HEK293 (cell line): ENCODE data around the gene SLC6A3.
A peak's percentile ranks its signal among the peaks of the same experiment; 100 is the strongest.

Experiments used
- GLIS1 ChIP-seq: fragments of 450-650 bp; formaldehyde crosslinking; IDR thresholded peaks from 2 replicates; pipeline ENCODE4 v1.5.1; 2016; ENCODE audit warnings: missing biosample characterization, missing genetic modification characterization
- GLIS2 ChIP-seq: fragments of 450-650 bp; formaldehyde crosslinking; IDR thresholded peaks from 2 replicates; pipeline ENCODE4 v1.5.1; 2016; ENCODE audit warnings: missing biosample characterization, missing genetic modification characterization
- KLF1 ChIP-seq: fragments of 450-650 bp; formaldehyde crosslinking; IDR thresholded peaks from 2 replicates; pipeline ENCODE4 v1.5.1; 2016; ENCODE audit warnings: missing biosample characterization, missing genetic modification characterization
- MYNN ChIP-seq: fragments of 450-650 bp; formaldehyde crosslinking; IDR thresholded peaks from 2 replicates; pipeline ENCODE4 v1.5.1; 2016; ENCODE audit warnings: missing biosample characterization, missing genetic modification characterization, borderline replicate concordance
- SALL2 ChIP-seq: fragments of 450-650 bp; formaldehyde crosslinking; IDR thresholded peaks from 2 replicates; pipeline ENCODE4 v1.5.0; 2017; ENCODE audit warnings: missing biosample characterization, mild to moderate bottlenecking, missing genetic modification characterization, borderline replicate concordance
- SCRT2 ChIP-seq: fragments of 450-650 bp; formaldehyde crosslinking; IDR thresholded peaks from 2 replicates; pipeline ENCODE4 v1.5.1; 2016; ENCODE audit warnings: missing biosample characterization, missing genetic modification characterization
- SP3 ChIP-seq: fragments of 450-650 bp; formaldehyde crosslinking; IDR thresholded peaks from 2 replicates; pipeline ENCODE4 v1.5.1; 2016; ENCODE audit warnings: missing biosample characterization, missing genetic modification characterization
- ZBTB7A ChIP-seq: fragments of 450-650 bp; formaldehyde crosslinking; IDR thresholded peaks from 2 replicates; pipeline ENCODE4 v1.5.1; 2016; ENCODE audit warnings: low read depth, missing biosample characterization, missing genetic modification characterization
- ZIC2 ChIP-seq: fragments of 450-650 bp; formaldehyde crosslinking; IDR thresholded peaks from 2 replicates; pipeline ENCODE4 v1.5.1; 2016; ENCODE audit warnings: missing biosample characterization, missing genetic modification characterization
- ZNF112 ChIP-seq: fragments of 450-650 bp; formaldehyde crosslinking; IDR thresholded peaks from 2 replicates; pipeline ENCODE4 v1.5.0; 2017; ENCODE audit warnings: missing biosample characterization, missing genetic modification characterization
- ZNF335 ChIP-seq: fragments of 450-650 bp; formaldehyde crosslinking; conservative IDR thresholded peaks from 2 replicates; pipeline ENCODE4 v1.5.1; 2016; ENCODE audit warnings: missing biosample characterization, missing genetic modification characterization
- ZNF350 ChIP-seq: fragments of 450-650 bp; formaldehyde crosslinking; IDR thresholded peaks from 2 replicates; pipeline ENCODE4 v1.5.0; 2017; ENCODE audit warnings: missing biosample characterization, mild to moderate bottlenecking, missing genetic modification characterization
- ZNF558 ChIP-seq: fragments of 450-650 bp; formaldehyde crosslinking; IDR thresholded peaks from 2 replicates; pipeline ENCODE4 v1.5.1; 2016; ENCODE audit warnings: missing biosample characterization, missing genetic modification characterization
- ZNF654 ChIP-seq: fragments of 450-650 bp; formaldehyde crosslinking; IDR thresholded peaks from 2 replicates; pipeline ENCODE4 v1.5.1; 2016; ENCODE audit warnings: low read depth, missing biosample characterization, missing genetic modification characterization
- ZNF701 ChIP-seq: fragments of 450-650 bp; formaldehyde crosslinking; IDR thresholded peaks from 2 replicates; pipeline ENCODE4 v1.5.1; 2016; ENCODE audit warnings: missing biosample characterization, missing genetic modification characterization
- ZNF777 ChIP-seq: fragments of 450-650 bp; formaldehyde crosslinking; IDR thresholded peaks from 2 replicates; pipeline ENCODE4 v1.5.1; 2017; ENCODE audit warnings: missing biosample characterization, missing genetic modification characterization, borderline replicate concordance
- ZNF785 ChIP-seq: fragments of 450-650 bp; formaldehyde crosslinking; IDR thresholded peaks from 2 replicates; pipeline ENCODE4 v1.5.1; 2016; ENCODE audit warnings: missing biosample characterization, missing genetic modification characterization
- TF ChIP-seq, protein P1 (sequence below): fragments of 450-650 bp; formaldehyde crosslinking; IDR thresholded peaks from 2 replicates; pipeline ENCODE4 v1.5.1; 2016; ENCODE audit warnings: missing biosample characterization, missing genetic modification characterization, low read depth
- TF ChIP-seq, protein P2 (sequence below): fragments of 450-650 bp; formaldehyde crosslinking; IDR thresholded peaks from 2 replicates; pipeline ENCODE4 v1.5.1; 2016; ENCODE audit warnings: missing biosample characterization, missing genetic modification characterization
- TF ChIP-seq, protein P3 (sequence below): fragments of 450-650 bp; formaldehyde crosslinking; IDR thresholded peaks from 2 replicates; pipeline ENCODE4 v1.5.1; 2016; ENCODE audit warnings: missing biosample characterization, missing genetic modification characterization, low read depth
- TF ChIP-seq, protein P4 (sequence below): fragments of 450-650 bp; formaldehyde crosslinking; IDR thresholded peaks from 2 replicates; pipeline ENCODE4 v1.5.1; 2016; ENCODE audit warnings: missing biosample characterization, missing genetic modification characterization
- TF ChIP-seq, protein P5 (sequence below): fragments of 450-650 bp; formaldehyde crosslinking; IDR thresholded peaks from 2 replicates; pipeline ENCODE4 v1.5.1; 2017; ENCODE audit warnings: missing biosample characterization, missing genetic modification characterization
- TF ChIP-seq, protein P6 (sequence below): fragments of 450-650 bp; formaldehyde crosslinking; IDR thresholded peaks from 2 replicates; pipeline ENCODE4 v1.5.1; 2017; ENCODE audit warnings: missing biosample characterization, missing genetic modification characterization
- TF ChIP-seq, protein P7 (sequence below): fragments of 450-650 bp; formaldehyde crosslinking; IDR thresholded peaks from 2 replicates; pipeline ENCODE4 v1.5.1; 2016; ENCODE audit warnings: missing biosample characterization, missing genetic modification characterization
- TF ChIP-seq, protein P8 (sequence below): fragments of 450-650 bp; formaldehyde crosslinking; IDR thresholded peaks from 2 replicates; pipeline ENCODE4 v1.5.1; 2017; ENCODE audit warnings: missing biosample characterization, missing genetic modification characterization

The SLC6A3 gene

DNA sequence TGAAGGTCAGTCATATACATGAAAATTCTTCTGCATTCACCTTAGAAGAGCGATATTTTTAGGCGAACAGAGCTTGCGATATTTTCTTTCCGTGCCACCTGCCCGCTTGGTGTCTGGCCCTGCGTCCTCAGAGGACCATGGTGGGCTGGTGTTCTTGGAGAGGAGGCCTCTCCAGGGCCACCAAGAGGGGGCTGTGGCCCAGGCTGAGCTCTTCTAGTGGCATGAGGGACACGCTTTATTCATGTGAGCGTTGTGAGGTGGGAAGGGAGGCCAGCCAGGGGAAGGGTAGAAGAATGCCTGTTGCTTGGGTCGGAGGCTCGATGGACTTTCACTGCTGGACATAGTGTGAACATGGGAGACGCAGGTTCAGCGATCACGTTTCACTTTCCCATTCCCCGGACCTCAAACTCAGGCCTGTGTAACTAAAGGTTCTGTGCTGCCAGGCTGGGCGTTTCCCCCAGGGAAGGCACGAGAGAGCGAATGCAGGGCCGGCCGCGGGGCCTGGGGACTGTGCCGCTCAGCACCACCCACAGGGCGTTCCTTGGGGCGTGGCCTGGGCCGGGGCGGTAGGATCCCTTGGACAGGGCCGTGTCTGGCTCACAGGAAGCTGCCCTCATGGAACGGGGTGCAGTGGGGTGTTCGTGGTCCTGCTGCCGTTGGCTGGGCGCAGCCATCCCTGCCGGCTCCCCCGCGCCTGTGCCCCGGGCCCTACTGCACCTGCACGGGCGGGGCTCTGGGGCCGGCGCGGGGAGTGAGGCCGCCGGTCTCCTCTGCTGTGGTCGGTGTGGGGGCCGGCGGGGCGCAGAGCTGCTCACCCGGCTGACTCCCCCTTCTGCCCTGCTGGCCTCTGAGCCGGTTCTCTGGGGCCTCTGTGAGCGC, 59.6 kb downstream of the SLC6A3 start (continued):
- TF ChIP-seq ZNF558 (tag by site-specific recombination) (no peak), GLIS2 (tag by site-specific recombination) (peak; percentile 66; the same call in 1 of the 2 replicates), SALL2 (tag by site-specific recombination) (no peak), ZNF112 (tag by site-specific recombination) (no peak), ZNF350 (tag by site-specific recombination) (no peak), SCRT2 (tag by site-specific recombination) (peak; percentile 79), ZNF777 (tag by site-specific recombination) (no peak), ZIC2 (tag by site-specific recombination) (0 out of 2 replicates have a peak, but pooled peaks have one; percentile 10), ZNF785 (tag by site-specific recombination) (no peak), ZNF701 (tag by site-specific recombination) (no peak), GLIS1 (peak; percentile 58), ZNF335 (tag by site-specific recombination) (peak; percentile 94), ZBTB7A (tag by site-specific recombination) (no peak), MYNN (tag by site-specific recombination) (no peak), SP3 (peak; percentile 87), ZNF654 (tag by site-specific recombination) (no peak), KLF1 (tag by site-specific recombination) (peak; percentile 95)
- TF ChIP-seq, protein P1, sequence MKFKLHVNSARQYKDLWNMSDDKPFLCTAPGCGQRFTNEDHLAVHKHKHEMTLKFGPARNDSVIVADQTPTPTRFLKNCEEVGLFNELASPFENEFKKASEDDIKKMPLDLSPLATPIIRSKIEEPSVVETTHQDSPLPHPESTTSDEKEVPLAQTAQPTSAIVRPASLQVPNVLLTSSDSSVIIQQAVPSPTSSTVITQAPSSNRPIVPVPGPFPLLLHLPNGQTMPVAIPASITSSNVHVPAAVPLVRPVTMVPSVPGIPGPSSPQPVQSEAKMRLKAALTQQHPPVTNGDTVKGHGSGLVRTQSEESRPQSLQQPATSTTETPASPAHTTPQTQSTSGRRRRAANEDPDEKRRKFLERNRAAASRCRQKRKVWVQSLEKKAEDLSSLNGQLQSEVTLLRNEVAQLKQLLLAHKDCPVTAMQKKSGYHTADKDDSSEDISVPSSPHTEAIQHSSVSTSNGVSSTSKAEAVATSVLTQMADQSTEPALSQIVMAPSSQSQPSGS (tag by site-specific recombination): no peak
- TF ChIP-seq, protein P2, sequence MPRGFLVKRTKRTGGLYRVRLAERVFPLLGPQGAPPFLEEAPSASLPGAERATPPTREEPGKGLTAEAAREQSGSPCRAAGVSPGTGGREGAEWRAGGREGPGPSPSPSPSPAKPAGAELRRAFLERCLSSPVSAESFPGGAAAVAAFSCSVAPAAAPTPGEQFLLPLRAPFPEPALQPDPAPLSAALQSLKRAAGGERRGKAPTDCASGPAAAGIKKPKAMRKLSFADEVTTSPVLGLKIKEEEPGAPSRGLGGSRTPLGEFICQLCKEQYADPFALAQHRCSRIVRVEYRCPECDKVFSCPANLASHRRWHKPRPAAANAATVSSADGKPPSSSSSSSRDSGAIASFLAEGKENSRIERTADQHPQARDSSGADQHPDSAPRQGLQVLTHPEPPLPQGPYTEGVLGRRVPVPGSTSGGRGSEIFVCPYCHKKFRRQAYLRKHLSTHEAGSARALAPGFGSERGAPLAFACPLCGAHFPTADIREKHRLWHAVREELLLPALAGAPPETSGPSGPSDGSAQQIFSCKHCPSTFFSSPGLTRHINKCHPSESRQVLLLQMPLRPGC (tag by site-specific recombination): no peak
- TF ChIP-seq, protein P3, sequence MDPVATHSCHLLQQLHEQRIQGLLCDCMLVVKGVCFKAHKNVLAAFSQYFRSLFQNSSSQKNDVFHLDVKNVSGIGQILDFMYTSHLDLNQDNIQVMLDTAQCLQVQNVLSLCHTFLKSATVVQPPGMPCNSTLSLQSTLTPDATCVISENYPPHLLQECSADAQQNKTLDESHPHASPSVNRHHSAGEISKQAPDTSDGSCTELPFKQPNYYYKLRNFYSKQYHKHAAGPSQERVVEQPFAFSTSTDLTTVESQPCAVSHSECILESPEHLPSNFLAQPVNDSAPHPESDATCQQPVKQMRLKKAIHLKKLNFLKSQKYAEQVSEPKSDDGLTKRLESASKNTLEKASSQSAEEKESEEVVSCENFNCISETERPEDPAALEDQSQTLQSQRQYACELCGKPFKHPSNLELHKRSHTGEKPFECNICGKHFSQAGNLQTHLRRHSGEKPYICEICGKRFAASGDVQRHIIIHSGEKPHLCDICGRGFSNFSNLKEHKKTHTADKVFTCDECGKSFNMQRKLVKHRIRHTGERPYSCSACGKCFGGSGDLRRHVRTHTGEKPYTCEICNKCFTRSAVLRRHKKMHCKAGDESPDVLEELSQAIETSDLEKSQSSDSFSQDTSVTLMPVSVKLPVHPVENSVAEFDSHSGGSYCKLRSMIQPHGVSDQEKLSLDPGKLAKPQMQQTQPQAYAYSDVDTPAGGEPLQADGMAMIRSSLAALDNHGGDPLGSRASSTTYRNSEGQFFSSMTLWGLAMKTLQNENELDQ: no peak
- TF ChIP-seq, protein P4, sequence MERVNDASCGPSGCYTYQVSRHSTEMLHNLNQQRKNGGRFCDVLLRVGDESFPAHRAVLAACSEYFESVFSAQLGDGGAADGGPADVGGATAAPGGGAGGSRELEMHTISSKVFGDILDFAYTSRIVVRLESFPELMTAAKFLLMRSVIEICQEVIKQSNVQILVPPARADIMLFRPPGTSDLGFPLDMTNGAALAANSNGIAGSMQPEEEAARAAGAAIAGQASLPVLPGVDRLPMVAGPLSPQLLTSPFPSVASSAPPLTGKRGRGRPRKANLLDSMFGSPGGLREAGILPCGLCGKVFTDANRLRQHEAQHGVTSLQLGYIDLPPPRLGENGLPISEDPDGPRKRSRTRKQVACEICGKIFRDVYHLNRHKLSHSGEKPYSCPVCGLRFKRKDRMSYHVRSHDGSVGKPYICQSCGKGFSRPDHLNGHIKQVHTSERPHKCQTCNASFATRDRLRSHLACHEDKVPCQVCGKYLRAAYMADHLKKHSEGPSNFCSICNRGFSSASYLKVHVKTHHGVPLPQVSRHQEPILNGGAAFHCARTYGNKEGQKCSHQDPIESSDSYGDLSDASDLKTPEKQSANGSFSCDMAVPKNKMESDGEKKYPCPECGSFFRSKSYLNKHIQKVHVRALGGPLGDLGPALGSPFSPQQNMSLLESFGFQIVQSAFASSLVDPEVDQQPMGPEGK (tag by site-specific recombination): 0 out of 2 replicates have a peak, but pooled peaks have one; percentile 23
- TF ChIP-seq, protein P5, sequence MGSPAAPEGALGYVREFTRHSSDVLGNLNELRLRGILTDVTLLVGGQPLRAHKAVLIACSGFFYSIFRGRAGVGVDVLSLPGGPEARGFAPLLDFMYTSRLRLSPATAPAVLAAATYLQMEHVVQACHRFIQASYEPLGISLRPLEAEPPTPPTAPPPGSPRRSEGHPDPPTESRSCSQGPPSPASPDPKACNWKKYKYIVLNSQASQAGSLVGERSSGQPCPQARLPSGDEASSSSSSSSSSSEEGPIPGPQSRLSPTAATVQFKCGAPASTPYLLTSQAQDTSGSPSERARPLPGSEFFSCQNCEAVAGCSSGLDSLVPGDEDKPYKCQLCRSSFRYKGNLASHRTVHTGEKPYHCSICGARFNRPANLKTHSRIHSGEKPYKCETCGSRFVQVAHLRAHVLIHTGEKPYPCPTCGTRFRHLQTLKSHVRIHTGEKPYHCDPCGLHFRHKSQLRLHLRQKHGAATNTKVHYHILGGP (tag by site-specific recombination): no peak
- TF ChIP-seq, protein P6, sequence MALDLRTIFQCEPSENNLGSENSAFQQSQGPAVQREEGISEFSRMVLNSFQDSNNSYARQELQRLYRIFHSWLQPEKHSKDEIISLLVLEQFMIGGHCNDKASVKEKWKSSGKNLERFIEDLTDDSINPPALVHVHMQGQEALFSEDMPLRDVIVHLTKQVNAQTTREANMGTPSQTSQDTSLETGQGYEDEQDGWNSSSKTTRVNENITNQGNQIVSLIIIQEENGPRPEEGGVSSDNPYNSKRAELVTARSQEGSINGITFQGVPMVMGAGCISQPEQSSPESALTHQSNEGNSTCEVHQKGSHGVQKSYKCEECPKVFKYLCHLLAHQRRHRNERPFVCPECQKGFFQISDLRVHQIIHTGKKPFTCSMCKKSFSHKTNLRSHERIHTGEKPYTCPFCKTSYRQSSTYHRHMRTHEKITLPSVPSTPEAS (tag by site-specific recombination): no peak
- TF ChIP-seq, protein P7, sequence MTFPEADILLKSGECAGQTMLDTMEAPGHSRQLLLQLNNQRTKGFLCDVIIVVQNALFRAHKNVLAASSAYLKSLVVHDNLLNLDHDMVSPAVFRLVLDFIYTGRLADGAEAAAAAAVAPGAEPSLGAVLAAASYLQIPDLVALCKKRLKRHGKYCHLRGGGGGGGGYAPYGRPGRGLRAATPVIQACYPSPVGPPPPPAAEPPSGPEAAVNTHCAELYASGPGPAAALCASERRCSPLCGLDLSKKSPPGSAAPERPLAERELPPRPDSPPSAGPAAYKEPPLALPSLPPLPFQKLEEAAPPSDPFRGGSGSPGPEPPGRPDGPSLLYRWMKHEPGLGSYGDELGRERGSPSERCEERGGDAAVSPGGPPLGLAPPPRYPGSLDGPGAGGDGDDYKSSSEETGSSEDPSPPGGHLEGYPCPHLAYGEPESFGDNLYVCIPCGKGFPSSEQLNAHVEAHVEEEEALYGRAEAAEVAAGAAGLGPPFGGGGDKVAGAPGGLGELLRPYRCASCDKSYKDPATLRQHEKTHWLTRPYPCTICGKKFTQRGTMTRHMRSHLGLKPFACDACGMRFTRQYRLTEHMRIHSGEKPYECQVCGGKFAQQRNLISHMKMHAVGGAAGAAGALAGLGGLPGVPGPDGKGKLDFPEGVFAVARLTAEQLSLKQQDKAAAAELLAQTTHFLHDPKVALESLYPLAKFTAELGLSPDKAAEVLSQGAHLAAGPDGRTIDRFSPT (tag by site-specific recombination): no peak
- TF ChIP-seq, protein P8, sequence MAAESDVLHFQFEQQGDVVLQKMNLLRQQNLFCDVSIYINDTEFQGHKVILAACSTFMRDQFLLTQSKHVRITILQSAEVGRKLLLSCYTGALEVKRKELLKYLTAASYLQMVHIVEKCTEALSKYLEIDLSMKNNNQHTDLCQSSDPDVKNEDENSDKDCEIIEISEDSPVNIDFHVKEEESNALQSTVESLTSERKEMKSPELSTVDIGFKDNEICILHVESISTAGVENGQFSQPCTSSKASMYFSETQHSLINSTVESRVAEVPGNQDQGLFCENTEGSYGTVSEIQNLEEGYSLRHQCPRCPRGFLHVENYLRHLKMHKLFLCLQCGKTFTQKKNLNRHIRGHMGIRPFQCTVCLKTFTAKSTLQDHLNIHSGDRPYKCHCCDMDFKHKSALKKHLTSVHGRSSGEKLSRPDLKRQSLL: no peak
